Activated T-cell treated with anti-CD3 and anti-CD28 coated beads, Interleukin-2, amount 50 U/mL, for 72 hours (primary cell): Measurements from ENCODE around the gene HPS1. TPM values are rescaled to one million over a fixed set of nuclear protein-coding genes. Genes with fewer than 3 reads are reported as not detected.

Experiments used
- ATAC-seq, 2 donors: fragments of 150-1000 bp; cut with Tn5 transposase; replicated peaks in 1 of 2; 2 replicates each; pipeline ENCODE4 v1.10.0; 2021; ENCODE audit warnings: moderate library complexity in 2 of 2, mild to moderate bottlenecking in 1 of 2
- DNase-seq, 2 donors: peaks; one replicate each; pipeline ENCODE4 v3.0.0; 2021 to 2022; ENCODE audit warnings: mixed read lengths in 1 of 2
- H3K27ac Mint-ChIP-seq: one replicate; pipeline ENCODE4 v1.8.0; 2022; ENCODE audit warnings: mild to moderate bottlenecking, moderate library complexity, mixed read lengths
- H3K27me3 Mint-ChIP-seq: one replicate; pipeline ENCODE4 v1.8.0; 2022; ENCODE audit warnings: low read depth, mixed read lengths
- H3K36me3 Mint-ChIP-seq, 2 donors: one replicate each; pipeline ENCODE4 v1.8.0; 2022; ENCODE audit warnings: mixed read lengths in 2 of 2, mild to moderate bottlenecking in 1 of 2; ENCODE audit not compliant: insufficient read depth in 2 of 2
- H3K4me1 Mint-ChIP-seq: one replicate; pipeline ENCODE4 v1.8.0; 2022; ENCODE audit warnings: low read depth, mixed read lengths
- H3K4me3 Mint-ChIP-seq, 2 donors: one replicate each; pipeline ENCODE4 v1.8.0; 2022; ENCODE audit warnings: mild to moderate bottlenecking in 2 of 2, mixed read lengths in 2 of 2, moderate library complexity in 2 of 2
- H3K9me3 Mint-ChIP-seq, 2 donors: one replicate each; pipeline ENCODE4 v1.8.0; 2022; ENCODE audit warnings: mixed read lengths in 2 of 2
- total RNA-seq, 2 donors: library from RNA; stranded (reverse); gene quantifications; one replicate each; pipeline ENCODE4 v1.2.3, GENCODE V29; 2022

The HPS1 gene
- total RNA-seq, 2 donors from 2014 or later, result 58.5 to 62.1 TPM

DNA sequence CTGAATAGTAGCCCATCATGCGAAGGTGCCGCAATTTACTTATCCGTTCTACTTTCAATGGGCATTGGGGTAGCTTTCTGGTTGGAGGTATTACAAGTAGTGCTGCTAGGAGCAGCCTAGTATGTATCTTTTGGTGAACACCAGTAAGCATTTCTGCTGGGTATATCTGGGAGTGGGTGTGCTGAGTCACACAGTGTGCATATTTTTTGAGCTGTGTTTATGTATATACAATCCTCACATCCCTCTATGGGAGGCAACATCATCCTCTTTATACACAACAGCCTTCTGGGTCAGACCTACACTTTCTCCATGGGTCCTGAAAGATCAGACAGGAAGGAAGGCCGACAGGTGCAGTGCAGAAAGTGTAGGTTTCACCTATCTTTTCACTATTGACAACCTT lies 68.0 kb downstream of the HPS1 start:
- H3K27ac Mint-ChIP-seq, result no peak overlapping the region
- no peak for DNase-seq
- no peaks in the 10 kb centered on the region for H3K9me3 Mint-ChIP-seq
- ATAC-seq, result no peak
- no peak overlapping the region for H3K4me3 Mint-ChIP-seq
- H3K27me3 Mint-ChIP-seq, result peaks cover 17% of the 10 kb centered on the region
- no peaks in the 10 kb centered on the region for H3K4me1 Mint-ChIP-seq
- H3K36me3 Mint-ChIP-seq, result no peaks in the 10 kb centered on the region

DNA sequence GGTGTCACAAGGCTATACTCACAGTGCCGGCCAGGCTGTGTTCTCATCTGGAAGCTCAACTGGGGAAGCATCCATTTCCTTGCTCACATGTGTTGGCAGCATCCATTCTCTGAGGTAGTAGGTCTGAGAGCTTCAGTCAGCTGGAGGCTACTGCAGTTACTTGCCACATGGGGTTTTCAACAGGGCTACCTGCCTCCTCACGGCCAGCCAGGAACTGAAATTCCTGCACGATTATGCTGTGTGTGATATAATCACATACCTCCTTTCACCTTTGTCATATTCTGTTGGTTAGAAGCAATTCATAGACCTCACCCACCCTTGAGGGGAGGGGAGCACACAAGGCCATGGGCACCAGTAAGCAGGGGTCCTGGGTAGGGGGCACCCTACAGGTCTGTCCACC lies 69.2 kb downstream of the HPS1 start:
- no peaks in the 10 kb centered on the region for H3K9me3 Mint-ChIP-seq

DNA sequence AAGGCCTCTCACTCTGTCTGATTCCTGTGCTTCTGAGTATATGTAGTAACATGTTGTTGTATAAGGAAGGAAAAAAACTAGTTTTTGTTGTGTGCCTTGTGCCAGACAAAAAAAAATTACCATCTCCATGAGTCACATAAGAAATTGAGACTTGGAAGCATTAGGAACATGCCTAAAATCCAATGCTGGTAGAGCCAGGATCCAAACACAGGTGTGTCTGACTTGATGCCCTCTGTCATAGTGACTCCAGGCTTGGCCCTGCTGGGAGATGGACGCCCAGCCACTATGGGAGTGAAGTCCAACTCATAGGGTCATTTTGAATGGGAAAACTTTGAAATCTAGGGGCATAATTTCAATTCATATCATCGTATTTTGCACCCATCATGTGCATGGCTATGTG lies 69.7 kb downstream of the HPS1 start:
- ATAC-seq (no peak), DNase-seq (no peak)
- Mint-ChIP-seq H3K27me3 (peaks cover 18% of the 10 kb centered on the region), H3K4me1 (no peaks in the 10 kb centered on the region), H3K9me3 (no peaks in the 10 kb centered on the region), H3K36me3 (no peaks in the 10 kb centered on the region), H3K27ac (no peak overlapping the region), H3K4me3 (no peak overlapping the region)

More for the DNA sequence above, 69.2 kb downstream of the HPS1 start:
- no peak overlapping the region for H3K27ac Mint-ChIP-seq
- no peaks in the 10 kb centered on the region for H3K4me1 Mint-ChIP-seq
- DNase-seq, result no peak
- H3K36me3 Mint-ChIP-seq, result no peaks in the 10 kb centered on the region
- no peak overlapping the region for H3K4me3 Mint-ChIP-seq
- ATAC-seq, result no peak
- H3K27me3 Mint-ChIP-seq, result peaks cover 18% of the 10 kb centered on the region

DNA sequence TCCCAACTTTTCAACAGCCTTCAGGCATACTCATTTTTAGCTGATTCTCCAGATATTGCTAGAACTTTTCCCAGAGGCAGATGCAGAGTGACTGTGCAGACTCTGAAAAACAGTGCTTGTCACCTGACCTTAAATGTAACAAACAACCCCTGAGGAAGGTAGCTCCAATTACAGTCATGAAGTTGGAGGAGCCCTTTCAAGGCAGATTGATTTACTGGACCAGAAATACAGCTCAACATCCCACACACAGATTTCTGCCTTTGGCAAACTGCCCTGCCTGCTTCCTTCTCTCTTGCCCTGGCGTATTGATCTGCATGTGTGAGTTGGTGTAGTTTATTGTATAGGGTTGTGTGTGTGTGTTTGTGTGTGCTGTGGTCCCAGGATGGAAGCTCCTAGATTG lies 70.2 kb downstream of the HPS1 start:
- no peak for DNase-seq
- no peaks in the 10 kb centered on the region for H3K4me1 Mint-ChIP-seq
- peaks cover 20% of the 10 kb centered on the region for H3K27me3 Mint-ChIP-seq
- H3K27ac Mint-ChIP-seq, result no peak overlapping the region
- no peak overlapping the region for H3K4me3 Mint-ChIP-seq
- no peaks in the 10 kb centered on the region for H3K9me3 Mint-ChIP-seq
- no peaks in the 10 kb centered on the region for H3K36me3 Mint-ChIP-seq
- no peak for ATAC-seq

DNA sequence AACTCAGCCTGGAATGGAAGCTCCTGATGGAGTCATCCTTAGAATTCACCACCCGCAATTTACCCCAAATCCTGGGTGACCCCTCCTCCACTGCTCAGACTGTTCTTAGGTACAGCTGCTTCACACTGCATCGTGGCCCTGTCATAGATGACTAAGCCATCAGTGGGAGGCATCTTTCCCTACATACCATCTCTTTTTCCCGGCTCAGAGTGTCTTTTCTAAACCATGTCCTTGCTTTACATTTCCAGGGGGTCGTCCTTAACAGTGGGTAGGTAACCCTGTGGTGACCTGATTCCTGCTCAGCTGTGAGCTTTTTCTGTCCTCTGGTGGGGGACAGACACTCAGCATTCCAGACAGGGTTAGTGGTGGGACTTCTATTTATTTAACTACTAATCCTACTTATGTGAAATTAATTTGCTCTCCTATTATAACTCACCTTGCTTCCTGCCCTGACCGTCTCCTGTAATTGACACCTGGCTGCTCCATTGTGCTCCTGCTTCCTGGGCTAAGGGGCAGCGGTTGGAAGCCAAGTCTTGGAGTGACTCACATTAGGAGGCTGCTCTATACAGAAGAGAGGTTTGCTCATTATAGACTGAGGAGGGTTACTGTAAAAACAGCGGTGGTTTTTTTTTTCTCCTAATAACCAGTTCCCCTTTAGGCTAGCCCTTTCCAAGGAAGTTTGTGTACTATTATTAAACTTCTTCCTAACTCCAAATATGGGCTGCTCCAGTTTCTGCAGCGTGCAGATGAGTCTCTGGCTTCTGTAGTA lies 72.3 kb downstream of the HPS1 start:
- H3K9me3 Mint-ChIP-seq, result no peaks in the 10 kb centered on the region
- no peak for ATAC-seq
- no peak overlapping the region for H3K4me3 Mint-ChIP-seq
- peaks cover 23% of the 10 kb centered on the region for H3K27me3 Mint-ChIP-seq
- H3K27ac Mint-ChIP-seq, result no peak overlapping the region
- no peaks in the 10 kb centered on the region for H3K4me1 Mint-ChIP-seq
- DNase-seq, result no peak
- no peaks in the 10 kb centered on the region for H3K36me3 Mint-ChIP-seq

DNA sequence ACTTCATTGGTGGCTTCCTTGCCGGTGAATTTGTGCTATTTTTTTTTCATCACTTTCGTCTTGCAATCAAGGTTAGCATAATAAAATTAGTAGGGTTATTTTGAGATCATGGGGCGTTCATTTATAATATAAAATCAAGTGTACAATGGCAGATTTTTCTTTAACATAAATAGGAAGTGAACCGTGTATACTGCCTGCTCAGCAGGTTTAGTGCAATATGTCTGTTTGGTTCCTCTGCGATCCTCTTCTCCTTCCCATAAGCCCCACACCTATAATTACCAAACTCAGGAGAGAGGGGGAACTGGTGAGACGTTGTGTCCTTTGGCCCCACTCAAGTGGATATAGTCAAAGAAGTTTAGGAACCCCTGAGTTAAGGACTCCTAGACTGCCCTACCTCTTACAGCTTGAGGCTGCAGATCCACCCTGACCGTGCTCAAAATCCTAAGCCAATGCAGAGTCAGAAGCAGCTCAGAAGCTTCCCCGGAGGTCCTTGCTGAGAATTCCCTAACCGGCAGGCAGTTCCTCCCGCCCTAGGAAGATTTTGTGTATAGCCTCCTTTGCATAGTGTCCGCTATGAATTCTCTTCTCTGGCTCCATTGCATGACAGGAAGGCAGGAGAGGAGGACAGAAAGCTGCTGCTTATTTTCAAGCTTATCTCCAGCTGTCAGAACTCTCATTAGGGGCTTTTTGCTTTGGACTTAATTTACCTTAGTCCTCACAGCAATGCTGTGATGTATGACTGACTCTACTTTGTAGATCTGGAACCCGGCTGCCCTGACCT lies 73.3 kb downstream of the HPS1 start:
- no peak for ATAC-seq
- H3K27ac Mint-ChIP-seq, result no peak overlapping the region
- DNase-seq, result no peak
- no peaks in the 10 kb centered on the region for H3K9me3 Mint-ChIP-seq
- peaks cover 23% of the 10 kb centered on the region for H3K27me3 Mint-ChIP-seq
- H3K4me1 Mint-ChIP-seq, result no peaks in the 10 kb centered on the region
- no peaks in the 10 kb centered on the region for H3K36me3 Mint-ChIP-seq
- no peak overlapping the region for H3K4me3 Mint-ChIP-seq

DNA sequence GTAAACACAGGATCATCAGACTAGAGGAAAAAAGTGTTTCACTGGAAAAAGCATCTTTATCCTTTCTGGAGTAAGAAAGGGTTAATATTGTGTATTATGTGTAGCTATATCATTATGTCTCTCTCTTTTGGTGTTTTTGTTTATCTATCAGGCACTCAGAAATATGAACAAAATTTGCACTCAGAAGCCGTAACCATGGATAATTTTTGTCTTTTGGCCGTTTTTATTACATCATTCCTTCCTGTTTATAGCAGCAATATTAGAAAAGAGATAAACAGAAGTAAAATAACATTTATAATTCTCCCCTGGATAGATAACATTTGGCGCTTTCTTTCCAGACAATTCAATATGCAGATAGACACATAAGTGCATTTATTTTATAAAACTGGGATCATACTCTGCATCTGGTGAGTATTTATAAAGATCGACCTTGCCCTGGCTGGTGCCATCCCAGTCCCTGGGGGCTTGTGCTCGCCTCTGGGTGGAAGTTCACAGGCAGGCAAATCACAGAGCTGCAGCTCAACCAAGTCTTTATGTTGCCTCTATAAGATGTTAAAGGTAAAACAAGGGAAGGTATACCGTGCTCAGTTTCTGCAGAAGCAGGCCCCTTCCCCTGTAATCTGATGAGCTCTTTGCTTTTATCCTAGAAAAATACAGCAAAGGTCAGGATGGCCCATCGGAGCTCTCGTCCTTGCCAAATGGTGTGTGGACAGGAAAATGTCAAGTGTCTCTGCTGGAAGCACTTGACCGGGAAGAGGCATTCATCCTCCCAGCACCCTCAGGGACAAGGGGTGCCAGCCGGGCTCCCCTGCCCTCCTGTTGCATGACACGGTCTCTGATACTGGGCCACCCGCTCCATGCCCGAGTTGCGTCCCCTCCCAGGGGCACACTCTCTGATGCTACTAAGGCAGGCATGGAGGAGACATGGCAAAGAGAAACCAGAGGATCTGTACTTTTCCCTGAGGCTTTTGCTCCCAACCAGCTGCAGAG lies 75.6 kb downstream of the HPS1 start:
- Mint-ChIP-seq H3K36me3 (no peaks in the 10 kb centered on the region), H3K27me3 (peaks cover 23% of the 10 kb centered on the region), H3K27ac (no peak overlapping the region), H3K4me3 (no peak overlapping the region), H3K4me1 (no peaks in the 10 kb centered on the region), H3K9me3 (no peaks in the 10 kb centered on the region)
- DNase-seq, result no peak
- ATAC-seq, result no peak

DNA sequence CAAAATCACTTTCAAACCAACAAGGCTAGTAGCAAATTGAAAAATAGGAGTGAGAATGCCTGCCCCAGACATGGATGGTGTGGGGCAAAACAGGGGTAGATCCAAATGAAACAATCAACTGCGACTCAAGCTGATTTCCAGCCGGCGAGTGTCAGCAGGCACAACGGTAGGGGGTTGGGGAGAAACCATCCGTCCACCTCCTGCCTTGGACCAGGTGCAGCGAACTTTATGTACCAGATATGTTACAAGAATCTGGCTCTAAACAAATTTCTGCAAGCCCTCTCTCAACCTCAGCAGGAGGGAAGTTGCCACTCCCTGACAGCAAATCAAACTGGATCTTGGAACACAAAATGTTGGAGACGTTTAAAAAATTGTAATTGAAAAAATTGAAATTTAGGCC lies 76.9 kb downstream of the HPS1 start:
- Mint-ChIP-seq H3K4me1 (no peaks in the 10 kb centered on the region), H3K27me3 (peaks cover 16% of the 10 kb centered on the region), H3K9me3 (no peaks in the 10 kb centered on the region), H3K27ac (no peak overlapping the region), H3K4me3 (no peak overlapping the region), H3K36me3 (no peaks in the 10 kb centered on the region)
- DNase-seq, result no peak
- no peak for ATAC-seq

DNA sequence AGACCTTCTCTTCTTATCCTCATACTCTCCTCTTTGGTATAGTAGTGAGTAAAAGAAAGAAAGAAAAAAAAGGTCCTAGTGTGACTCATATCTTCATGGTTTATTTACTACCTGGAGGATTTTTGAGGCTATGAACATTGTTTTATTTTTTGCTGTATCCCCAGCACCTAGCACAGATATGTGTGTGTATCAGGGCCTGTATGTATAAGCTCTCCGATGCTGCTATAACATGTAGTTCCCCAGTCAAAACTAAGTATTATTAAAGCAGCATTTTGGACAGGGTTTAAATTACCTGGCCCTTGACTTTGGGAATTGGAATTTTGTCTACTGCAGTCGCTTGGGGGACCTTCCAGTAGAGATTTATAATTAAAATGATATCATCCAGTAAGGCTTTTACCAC lies 78.1 kb downstream of the HPS1 start:
- no peaks in the 10 kb centered on the region for H3K4me1 Mint-ChIP-seq
- DNase-seq (no peak), ATAC-seq (no peak)
- peaks cover 5% of the 10 kb centered on the region for H3K27me3 Mint-ChIP-seq
- H3K9me3 Mint-ChIP-seq, result no peaks in the 10 kb centered on the region
- H3K27ac Mint-ChIP-seq, result no peak overlapping the region
- no peaks in the 10 kb centered on the region for H3K36me3 Mint-ChIP-seq
- H3K4me3 Mint-ChIP-seq, result no peak overlapping the region

DNA sequence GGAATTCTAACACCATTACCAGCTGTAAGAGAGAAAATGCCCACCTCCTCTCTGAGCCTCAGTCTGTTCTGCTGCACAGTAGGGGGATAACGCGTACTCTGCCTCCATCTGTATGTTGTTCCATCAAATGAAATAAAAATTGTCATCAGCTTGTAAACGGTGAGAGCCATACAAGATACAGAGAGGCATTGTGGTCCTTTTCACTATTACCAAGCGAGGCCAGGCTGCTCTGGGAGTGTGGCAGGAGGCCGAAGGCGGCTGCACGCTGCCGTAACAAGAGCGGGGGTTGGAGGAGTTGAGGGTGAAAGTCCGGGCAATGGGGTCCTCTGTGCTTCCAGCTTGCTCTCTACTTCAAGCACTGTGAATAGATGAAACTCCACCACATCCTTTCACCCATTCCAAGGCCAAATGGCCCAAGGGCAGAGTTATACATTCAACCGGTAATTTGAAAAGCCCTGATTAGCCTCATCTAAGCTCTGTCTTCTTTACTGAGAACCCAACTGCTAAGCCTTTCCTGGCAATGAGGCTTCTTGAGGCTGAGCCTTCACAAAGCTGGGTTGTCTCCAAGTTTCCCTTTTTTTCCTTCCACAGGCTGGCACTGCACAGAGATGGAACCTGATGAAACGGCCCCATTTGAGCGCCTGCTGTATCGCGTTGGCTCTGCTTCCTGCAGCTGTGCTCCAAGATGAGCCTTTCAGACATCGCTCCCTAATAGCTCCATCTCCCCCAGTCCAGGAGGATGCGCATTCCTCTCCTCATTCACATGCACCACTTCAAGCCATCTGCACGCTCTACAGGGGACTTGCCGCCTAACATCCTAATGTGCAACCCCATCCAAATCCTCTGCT lies 78.9 kb downstream of the HPS1 start:
- ATAC-seq (no peak), DNase-seq (no peak)
- peaks cover 5% of the 10 kb centered on the region for H3K27me3 Mint-ChIP-seq
- H3K36me3 Mint-ChIP-seq, result no peaks in the 10 kb centered on the region
- no peak overlapping the region for H3K27ac Mint-ChIP-seq
- H3K4me1 Mint-ChIP-seq, result no peaks in the 10 kb centered on the region
- no peaks in the 10 kb centered on the region for H3K9me3 Mint-ChIP-seq
- H3K4me3 Mint-ChIP-seq, result no peak overlapping the region
